Activated CD4-positive, alpha-beta T cell treated with anti-CD3 and anti-CD28 coated beads, Interleukin-10, Interleukin-2, amounts not matched to agents 100 ng/mL and 50 ng/mL, durations not matched to agents 16 hours and 8 hours (primary cell): ENCODE data around the gene IGF1R.
A peak's percentile ranks its signal among the peaks of the same experiment; 100 is the strongest.

Source experiments
- DNase-seq: peaks from one replicate; pipeline ENCODE4 v3.0.0-alpha.2; 2020

IGF1R gene

DNA sequence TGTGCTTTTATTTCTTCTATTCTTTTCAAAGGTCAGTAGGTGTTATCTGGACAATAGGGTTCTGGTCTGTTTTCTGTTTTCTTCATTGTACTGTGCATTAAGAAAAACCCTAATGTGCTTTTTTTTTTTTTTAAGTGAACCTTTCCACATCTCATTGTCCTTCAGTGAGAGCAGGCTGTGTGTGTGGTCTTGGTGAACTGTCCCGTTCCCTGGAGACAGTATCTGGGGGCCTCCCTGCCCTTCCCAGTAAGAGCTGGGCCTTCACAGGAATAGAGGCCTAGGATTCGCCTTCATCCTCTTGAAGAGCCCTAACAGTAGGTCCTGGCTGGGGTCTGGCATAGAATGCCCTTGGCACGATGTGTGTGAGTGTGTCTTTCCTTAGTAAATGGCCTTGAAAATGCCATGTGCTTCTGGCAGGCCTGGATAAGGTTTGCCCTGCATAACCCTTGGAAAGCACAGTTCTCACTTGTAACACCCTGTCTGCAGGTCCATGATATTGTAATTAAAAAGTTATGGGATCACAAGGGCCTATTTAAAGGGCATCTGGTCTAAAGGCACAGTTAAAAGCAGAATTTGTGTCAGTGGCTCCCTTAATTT, 81.2 kb downstream of the IGF1R start:
- DNase-seq: no peak

DNA sequence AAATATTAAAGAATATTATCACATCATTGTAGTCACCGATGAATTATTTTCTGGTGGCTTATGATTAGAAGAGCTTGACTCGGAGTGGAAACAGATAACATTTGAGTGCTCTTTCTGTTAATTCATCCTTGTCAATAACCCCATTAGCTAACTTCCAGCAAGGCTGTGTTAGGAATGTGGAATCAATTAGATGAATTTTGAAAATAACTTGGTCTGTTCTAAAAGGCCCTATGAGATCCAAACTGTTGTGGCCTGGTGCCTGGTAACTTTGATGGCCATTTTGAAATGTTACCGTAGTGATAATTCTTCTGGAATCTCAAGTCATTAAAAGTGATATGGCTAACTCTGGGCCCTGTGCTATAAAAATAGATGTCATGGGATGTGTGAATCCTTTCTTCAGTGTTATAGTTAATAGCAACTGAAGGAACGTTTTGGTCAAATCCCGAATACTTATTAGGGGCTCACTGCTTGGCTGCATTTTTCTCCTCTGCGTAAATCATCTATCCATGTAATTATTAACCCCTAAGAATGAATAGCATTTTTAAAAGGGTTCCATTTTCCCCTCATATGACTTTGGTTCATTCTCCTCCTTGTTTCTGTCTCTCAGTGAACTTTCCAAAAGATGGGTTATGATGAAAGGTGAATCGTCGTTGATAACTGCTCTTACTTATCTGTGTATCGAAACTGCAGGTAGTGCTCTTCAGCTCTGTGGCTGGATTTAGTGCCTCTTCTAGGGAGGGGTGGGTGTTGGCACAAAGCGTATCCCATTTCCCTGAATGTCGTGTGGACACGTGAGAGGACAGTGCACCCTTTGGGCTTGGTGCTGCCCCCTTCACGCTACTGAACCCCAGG, 82.7 kb downstream of the IGF1R start:
- DNase-seq: no peak

DNA sequence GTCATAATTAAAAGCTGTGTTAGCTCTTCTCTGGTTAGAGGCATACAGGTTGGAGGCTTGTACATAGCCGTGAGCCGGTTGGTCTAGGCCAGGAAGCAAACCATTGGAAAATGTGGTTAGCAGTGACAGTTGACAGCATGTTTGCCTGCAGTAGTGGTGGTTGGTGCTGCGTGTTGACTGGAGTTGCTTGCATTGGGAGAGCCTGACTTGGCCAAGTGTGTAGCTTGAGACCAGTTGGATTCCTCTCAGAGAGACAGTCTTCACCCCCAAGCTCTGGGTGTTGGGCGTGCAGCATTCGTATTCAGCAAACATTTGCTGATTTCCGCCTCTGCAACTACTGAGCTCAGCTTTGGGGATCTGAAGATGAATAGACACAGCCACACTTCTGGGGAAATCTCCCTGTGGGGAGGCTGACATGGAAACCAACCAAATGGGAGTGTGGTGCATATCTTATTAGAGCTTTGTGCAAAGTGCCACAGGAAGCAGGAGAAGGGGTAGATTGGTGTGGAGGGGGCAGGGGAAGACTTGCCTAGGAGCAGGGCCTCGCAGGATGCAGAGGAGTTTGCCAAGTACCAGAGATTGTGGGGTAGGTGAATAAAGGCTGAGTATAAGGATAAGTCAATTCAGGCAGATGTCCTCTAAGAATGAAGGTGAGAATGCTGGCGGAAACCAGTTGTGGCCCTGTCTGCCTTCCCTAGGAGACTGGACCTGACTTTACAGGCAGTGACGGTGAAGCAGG, 83.5 kb downstream of the IGF1R start:
- no peak for DNase-seq

DNA sequence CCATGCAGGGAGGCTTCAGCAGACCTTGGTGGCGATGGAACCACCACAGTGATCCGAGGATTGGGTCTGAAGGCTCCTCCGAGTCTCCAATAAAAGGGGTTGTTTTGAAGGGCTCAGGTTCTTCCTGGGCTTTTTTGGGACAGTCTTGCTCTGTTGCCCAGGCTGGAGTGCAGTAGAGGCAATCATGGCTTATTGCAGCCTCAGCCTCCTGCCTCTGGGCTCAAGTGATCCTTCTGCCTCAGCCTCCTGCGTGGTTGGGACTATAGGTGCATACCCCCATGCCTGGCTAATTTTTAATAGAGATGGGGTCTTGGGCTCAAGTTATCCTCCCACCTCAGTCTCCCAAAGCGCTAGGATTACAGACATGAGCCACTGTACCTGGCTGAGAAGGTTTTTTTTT, 84.8 kb downstream of the IGF1R start:
- DNase-seq: no peak

DNA sequence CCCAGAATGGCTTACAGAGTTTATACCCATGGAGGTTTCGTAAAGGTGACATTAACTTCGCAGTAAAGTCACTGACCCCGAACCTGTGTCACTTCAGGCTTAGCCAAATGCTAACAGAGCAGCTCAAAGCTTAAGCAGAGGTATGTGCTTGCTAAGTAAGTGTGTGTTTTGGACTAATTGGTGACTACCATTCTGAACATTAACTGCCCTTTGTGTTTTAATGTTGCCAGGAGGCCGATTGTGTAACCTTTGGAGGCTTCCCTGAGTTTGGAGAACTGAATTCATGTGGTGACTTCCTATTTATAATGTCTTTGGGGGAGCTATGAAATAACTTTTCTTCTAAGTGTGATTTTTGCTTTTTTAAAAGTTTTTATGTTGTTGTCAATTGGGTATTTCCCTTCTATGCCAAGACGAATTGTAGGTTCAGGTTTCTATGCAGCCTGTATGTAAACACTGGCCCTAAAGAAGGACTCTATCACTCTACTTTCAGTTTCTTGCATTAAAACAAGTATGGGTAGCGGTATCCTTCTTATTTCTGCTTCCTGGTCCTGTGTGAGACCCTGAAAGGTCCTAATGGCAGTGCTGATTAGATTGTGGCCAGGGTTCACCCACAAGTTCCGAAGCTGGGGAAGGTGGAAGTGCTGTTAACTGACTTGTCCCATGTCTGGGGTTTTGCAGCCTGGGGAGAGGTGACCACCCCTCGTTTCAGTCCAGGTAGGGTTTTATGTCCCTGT, 86.3 kb downstream of the IGF1R start:
- no peak for DNase-seq

DNA sequence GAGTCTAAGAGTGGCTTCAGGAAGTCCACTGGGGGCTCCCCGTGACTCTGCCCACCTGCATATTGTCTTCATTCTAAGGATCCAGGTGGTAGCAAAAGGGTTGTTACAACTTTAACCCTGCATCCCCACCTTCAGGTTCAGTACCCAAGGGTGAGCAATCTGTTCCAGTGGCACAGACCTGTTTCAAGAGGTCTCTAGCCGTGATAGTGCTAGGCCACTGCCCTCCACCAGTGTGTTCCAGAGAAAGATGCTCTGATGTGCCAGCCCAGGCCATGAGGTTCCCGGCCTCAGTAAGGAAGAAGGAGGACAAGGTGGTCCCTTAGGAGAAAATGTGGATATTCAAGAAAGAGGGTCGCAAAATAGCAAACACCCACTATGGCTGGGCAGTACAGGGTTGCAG, 87.0 kb downstream of the IGF1R start:
- no peak for DNase-seq

DNA sequence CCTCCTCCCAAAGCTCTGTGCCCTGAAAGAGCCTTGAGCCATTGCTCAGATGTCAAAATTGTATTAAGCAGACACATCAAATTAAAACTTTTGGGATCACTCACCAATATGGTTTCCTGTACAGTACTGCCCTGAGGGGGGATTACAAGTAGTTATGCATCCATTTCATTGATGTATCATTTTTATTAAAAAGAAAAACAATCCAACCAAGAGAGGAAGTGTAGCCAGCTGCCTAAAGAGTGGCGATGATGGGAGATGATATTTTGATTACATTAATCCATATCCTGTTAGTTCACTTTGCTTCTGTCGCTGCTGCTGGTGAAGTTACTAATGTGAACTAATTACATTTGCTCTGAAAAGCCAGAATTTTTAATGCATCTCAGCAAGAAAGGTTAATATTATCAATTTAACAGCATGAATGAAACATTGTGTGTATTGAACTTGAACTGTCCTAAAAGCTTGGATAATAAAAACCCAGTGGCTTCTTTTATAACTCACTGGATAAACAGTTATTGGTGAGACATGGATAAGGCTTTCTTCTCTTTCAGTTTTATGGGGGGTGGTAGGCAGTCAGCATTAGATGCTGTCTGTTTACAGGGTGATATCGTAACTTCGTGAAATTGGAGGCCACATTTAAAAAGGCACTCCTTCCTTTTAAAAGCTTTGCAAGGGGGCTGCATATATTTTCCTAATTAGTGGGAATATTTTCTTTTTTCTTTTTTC, 87.7 kb downstream of the IGF1R start:
- DNase-seq: no peak

DNA sequence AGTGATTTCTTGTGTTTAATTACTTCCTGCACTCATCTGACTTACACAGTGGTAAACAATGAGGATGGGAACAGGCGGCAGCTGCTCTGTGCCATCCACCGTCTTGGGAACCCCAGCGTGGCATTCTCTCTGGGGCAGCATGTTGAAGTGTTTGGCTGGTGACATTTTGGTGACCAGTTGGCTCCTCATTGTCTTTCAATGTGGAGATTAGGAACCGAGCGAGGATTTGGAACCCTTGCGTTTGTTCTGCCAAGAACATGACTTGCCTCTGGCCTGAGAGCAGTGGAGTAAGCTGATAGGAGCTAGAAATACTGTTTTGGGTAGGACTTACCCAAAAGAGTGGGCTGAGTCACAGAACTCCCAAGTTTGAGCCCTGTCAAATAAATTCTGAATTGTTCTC, 88.8 kb downstream of the IGF1R start:
- DNase-seq: no peak

DNA sequence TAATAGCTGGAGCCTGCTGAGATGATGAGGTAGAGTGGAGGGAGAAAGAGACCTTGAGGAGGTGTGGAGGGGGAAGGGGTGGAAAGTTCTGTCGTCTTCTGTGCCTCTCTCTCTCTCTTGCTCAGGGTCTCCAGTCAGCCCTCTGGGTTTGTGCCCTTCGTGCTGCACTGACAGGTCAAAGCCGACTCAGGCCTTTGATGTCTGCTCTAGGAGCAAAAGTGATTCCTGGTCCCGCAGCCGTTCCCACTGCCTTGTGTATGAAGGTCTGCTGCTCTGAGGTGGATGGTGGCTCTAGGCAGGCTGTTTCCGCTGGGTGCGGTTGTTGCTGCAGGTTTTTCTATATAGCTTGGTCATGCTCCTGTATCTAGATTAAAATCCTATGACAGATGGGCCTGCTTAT, 89.4 kb downstream of the IGF1R start:
- no peak for DNase-seq

DNA sequence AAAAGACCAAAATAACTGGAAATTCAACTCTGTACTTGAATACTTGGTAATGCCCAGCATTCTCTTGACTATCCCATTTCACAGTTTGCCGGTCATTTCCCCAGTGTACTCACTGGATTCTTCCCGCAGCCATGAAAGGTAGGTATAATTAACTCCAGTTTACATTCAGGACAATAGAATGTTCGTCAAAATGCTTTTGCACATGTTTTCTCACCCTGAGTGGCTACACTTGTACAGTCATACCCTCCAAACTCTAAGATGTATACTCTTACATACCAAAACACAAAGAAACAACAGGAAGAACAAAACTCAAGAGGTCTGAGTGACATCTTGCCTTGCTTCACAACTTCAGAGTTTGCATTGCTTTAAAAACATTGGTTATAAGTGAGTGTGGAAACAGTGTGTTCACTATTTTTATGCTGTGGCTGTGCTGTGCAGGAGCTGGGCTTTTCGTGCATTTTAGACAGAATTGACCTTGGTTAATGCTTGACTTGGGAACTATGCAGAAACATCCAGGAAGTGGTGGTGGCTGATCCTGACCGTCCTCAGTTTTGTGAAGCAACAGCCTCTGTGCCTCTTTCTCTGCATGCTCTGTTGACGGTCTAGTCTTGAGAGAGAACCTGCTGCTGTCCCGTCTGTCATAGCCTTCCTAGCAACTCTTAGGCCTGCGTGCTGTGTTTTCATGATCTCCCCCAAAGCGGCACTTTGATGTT, 90.5 kb downstream of the IGF1R start:
- peak; percentile 7 for DNase-seq

DNA sequence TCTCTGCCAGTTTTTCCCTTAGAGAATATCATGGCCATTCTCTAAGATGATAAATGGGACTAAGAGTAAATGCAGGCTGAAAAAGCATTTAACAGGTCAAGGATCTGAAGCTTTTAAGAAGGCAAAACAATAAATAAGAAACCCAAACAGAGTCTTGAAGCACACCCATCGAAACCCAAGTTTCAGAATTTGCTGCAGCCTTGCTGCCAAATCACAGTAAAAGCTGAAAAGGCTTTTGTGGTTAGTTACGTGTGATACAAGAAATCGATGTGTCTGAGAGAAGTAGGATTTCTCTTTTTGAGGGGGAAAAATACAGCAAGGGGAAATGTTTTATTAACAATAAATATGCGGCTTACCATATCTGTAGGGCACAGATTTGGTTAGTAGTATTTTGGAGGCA, 92.0 kb downstream of the IGF1R start:
- DNase-seq: peak; percentile 18

DNA sequence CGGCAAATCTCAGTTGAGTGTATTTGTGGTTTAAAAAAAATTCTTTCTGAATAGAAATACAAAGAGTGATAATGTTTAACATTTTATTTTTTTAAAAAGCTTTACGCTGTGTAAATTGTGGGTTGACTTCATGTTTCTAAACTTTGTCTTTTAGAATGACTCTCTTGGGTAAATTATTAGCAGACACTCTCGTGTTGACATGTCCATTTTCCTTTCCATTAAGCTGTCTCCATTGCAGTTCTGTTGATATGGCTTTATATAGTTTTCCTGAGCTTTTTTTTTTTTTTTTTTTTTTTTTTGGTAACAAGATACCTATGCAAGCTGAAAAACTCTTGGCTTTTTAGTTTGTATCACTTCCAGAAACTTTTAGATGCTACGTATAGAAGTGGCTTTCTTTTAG, 92.6 kb downstream of the IGF1R start:
- DNase-seq: no peak

DNA sequence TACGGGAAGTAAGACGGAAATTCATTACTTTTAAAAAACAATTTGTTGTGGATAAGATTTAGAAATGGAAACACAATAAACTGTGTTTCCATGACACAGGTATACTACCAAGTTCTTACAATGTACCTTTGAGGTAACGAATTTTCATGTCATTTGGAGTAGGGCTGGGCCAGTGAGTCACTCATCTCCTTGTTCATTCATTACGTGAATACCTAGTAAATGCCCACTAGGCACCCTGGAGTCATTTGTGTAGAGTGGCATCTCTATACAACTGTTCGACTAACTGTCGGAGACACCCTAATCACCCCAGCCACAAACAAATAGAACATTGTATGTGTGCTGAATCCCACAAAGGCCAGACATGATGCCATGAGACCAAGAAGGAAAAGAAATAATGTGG, 94.8 kb downstream of the IGF1R start:
- no peak for DNase-seq

DNA sequence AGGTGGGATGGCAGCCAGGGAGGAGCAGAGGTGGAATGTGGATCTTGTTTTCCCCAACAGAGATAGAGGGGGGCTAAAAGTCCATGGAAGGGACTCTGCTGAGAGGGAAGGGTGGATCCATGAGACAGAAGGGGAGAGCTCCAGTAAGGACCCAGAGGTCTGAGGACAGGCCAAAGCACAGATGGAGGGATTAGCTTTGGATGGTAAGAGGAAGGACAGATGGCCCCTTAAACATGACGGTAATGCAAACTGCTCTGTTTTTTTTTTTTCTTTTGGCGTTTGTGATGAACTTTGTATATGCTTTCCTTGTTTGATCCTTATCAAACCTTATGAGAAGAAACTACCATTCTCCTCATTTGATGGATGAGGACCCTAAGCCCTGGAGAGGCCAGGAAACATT, 96.2 kb downstream of the IGF1R start:
- no peak for DNase-seq

DNA sequence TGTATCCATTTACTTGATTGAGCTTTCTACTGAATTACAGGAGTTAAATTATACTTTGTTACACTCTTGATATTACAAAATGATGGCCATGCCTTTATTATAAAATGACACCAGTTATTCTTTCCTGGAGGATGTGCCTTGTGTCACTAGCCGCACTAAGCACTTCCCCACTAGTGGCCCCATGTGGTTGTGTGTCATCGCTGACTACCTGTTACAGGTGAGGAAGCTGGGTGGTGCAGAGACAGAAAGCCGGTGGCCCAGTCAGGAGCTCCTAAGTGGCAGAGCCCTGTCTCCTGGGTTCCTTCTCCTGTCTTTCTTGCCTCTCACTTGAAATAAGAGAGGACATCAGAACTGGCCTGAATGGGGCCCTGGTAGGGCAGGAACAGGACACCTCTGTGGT, 96.8 kb downstream of the IGF1R start:
- DNase-seq: no peak

DNA sequence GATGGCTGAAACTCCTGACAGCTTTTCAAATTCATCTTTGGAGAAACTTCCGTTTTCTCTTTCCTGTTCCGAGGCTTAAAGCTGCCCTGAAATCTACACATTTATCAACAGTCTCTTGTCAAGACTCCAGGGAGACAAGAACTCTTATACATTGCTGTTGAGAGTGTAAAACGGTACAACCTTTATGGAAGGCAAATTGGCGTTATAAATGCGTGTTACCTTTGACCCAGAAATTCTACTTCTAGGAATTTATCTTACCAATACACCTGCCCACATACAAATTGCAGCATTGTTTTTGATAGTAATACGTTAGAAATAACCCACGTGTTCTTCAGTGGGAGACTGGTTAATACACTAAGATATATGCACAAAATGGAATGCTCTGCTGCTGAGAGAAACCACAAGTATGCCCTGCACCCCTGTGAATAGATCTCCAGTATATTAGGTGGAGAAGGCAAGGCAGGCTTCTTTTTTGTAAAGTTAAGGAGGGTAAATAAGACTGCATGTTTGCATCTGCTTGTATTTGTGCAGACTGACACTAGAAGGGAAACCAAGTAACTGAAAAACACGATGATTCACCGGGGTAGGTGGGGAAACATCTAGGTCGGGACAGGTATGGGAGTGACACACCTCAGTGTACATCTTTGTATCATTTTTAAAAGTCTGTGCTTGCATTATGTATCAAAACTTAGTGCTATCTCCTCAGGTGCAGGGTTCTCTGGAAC, 97.5 kb downstream of the IGF1R start:
- no peak for DNase-seq

DNA sequence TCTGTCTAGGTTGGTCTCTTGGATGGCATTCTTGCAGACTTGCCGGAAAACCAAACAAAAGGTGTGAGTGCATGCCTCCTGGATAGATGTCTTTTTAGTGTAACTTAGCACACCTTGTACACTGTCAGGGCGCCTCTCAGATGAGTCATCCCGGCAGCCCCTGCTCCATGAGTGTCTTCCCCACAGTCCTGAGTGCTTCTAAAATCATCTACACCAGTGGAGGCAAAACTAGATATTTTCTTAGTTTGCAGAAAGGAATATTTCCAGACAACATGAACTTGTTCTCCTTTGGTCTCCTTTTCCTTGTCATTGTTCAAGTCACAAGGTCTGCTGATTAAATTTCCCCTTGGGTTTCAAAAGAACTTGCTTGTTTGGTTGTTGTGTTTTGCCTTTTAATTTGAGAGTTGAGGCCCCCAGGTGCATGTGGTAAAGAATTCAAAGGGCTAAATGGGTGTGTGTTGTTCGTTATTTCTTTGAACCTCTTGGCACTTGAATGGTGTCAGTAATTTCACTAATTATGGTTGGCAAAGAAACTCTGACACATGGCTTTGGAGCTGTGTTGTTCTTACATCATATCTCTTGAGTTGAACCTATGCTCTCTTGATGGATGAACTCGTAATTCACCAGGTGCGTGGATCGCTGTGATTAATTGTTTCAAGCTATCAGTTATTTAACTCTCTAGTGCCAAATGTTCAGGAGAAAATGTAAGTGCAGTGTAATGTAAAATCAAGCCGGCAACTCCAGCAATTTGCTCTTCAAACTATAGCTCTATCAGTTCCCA, 98.2 kb downstream of the IGF1R start:
- no peak for DNase-seq

DNA sequence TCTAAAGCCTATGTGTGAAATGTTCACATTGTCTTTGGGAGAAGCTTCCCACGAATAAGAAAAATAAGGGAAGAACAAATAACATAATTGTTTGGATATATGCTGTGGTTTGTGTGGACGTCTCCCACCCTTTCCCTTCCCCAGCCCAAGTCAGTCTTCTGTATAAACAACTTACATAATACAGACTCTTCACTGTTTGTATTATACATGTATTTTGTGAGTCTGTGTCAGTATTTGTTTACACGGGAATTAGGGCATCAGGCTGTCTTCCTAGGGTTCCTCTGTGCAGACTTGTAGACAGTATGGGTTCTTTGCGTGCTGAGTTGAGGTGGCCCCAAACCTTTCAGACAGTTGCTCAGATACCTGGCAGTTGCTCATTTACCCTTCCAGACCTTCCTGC, 103.4 kb downstream of the IGF1R start:
- no peak for DNase-seq

DNA sequence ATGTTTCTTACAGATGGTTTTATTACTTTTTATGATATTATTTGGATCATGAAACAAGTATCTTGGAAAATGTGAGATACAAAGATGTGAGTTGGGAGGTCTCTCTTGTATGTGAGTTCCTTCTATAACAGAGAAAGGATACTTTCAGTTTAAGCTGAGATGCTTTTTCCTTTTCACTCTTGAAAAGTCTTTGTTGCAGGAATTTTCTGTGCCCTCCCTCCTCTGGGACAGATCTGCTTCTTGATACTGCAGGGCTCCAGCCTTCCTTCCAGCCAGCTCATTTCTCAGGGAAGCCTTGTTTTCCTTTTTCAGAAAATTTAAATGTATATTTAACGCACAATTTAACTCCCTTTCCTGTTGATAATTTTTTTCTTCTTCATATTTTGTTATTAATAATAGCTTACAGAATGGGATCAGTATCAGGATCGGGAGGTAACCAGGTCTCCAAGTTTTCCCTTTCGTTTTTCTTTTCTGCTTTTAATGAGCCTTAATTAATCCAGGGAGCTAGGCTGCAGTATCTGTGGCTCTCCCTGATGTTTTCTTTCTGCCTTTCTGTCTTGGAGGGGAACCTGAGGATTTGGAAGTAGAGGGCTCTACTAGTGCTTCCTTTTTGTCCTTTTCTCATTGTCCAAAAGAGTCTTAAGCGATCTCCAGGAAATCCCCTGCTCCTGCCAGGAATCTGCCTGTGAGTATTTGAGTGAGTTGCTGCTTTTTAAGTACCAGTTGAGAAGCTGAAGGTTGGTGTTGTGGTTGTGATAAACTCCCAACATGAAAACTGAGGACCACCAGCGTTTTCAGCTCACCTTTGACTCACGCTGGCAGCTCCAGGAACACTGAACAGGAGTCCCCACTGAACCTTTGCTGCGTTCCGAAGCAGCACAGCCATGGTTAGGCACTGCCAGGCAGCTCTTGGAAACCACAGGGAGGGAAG, 105.7 kb downstream of the IGF1R start:
- no peak for DNase-seq
